GM12891 (cell line): ENCODE data around the gene KLHL40.

Source experiments
- POLR2A ChIP-seq: IDR thresholded peaks from 2 replicates; pipeline ENCODE4 v1.6.1; 2011; ENCODE audit warnings: low read depth, low read length, control low read depth
- POLR2AphosphoS5 ChIP-seq: IDR thresholded peaks from 2 replicates; pipeline ENCODE4 v1.6.1; 2011; ENCODE audit warnings: low read depth, low read length, control low read depth
- POU2F2 ChIP-seq: IDR thresholded peaks from 2 replicates; pipeline ENCODE4 v1.6.1; 2011; ENCODE audit warnings: low read depth, mild to moderate bottlenecking, control low read depth, low read length, moderate library complexity
- SPI1 ChIP-seq: IDR thresholded peaks from 2 replicates; pipeline ENCODE4 v1.6.1; 2011; ENCODE audit warnings: low read depth, low read length, control low read depth
- TAF1 ChIP-seq: IDR thresholded peaks from 2 replicates; pipeline ENCODE4 v1.6.1; 2011; ENCODE audit warnings: low read depth, low read length, control low read depth

- TF ChIP-seq POU2F2 (no peak), POLR2AphosphoS5 (no peak), POLR2A (no peak), TAF1 (no peak), SPI1 (no peak)
These were observed 32.1 kb upstream of the KLHL40 start for GRCh38 chr3:42653303-42653559.
